ENCODE measurements around the gene TBC1D22A. TPM values are rescaled to one million over a fixed set of nuclear protein-coding genes. Genes with fewer than 3 reads are reported as not detected.

TBC1D22A gene
- total RNA-seq, 4 donors from 2014 or later = 10.8 to 32.2 (median 22.3) TPM

- no peak for TF ChIP-seq CTCF (IDR thresholded peaks at IDR 0.05; ENCODE audit: low read depth)
Measured at GRCh38 chr22:47209040-47209514, 446.6 kb downstream of the TBC1D22A start.

GRCh38 chr22:47209547-47210023, 447.1 kb downstream of the TBC1D22A start:
- TF ChIP-seq CTCF (IDR thresholded peaks at IDR 0.05; ENCODE audit: low read depth) = no peak

- TF ChIP-seq CTCF (IDR thresholded peaks at IDR 0.05; ENCODE audit: low read depth) = no peak
Measured at GRCh38 chr22:47210112-47210657, 447.7 kb downstream of the TBC1D22A start.

GRCh38 chr22:47210686-47211085, 448.2 kb downstream of the TBC1D22A start:
- TF ChIP-seq CTCF (IDR thresholded peaks at IDR 0.05; ENCODE audit: low read depth) = no peak

- TF ChIP-seq CTCF (IDR thresholded peaks at IDR 0.05; ENCODE audit: low read depth) = no peak
Measured at GRCh38 chr22:47213571-47214230, 451.3 kb downstream of the TBC1D22A start.

- TF ChIP-seq CTCF (IDR thresholded peaks at IDR 0.05; ENCODE audit: low read depth) = no peak
Measured at GRCh38 chr22:47215851-47216250, 453.4 kb downstream of the TBC1D22A start.

GRCh38 chr22:47218671-47219070, 456.2 kb downstream of the TBC1D22A start:
- TF ChIP-seq CTCF (IDR thresholded peaks at IDR 0.05; ENCODE audit: low read depth) = no peak
